Activated T-cell treated with anti-CD3 and anti-CD28 coated beads, Interleukin-2, amount 50 U/mL, for 24 hours (primary cell): Measurements from ENCODE around the gene THSD4.

Experiments
- DNase-seq: peaks from one replicate; pipeline ENCODE4 v3.0.0-alpha.2; 2020
- H3K27ac Mint-ChIP-seq: 2 replicates; pipeline ENCODE4 v1.8.0; 2020; ENCODE audit warnings: mild to moderate bottlenecking, mixed read lengths
- H3K27me3 Mint-ChIP-seq: 2 replicates; pipeline ENCODE4 v1.8.0; 2020; ENCODE audit warnings: mixed read lengths
- H3K36me3 Mint-ChIP-seq: 2 replicates; pipeline ENCODE4 v1.8.0; 2020; ENCODE audit warnings: low read depth, mixed read lengths
- H3K4me1 Mint-ChIP-seq: 2 replicates; pipeline ENCODE4 v1.8.0; 2020; ENCODE audit warnings: low read depth, mixed read lengths
- H3K4me3 Mint-ChIP-seq: 2 replicates; pipeline ENCODE4 v1.8.0; 2020; ENCODE audit warnings: mild to moderate bottlenecking, moderate library complexity, mixed read lengths
- H3K9me3 Mint-ChIP-seq: 2 replicates; pipeline ENCODE4 v1.8.0; 2020; ENCODE audit warnings: mixed read lengths

THSD4 gene

DNA sequence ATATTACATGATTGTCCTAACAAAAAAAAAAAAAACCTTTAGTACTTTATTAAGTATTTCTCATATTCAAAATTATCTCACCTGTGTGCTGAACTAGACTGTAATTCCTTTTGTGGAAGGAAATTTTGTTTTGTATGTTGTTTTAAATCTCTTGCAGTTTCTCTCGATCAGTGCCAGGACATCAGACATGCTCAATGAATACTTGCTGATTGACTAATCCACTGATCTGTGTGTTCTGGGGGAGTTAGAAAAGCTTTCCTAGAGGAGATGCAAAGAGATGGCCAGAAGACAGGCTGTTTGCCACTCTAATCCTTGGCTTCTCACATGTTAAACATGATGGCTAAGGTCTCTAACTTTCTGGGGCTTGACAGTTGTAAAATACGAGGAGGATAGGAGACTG lies 461.8 kb downstream of the THSD4 start:
- Mint-ChIP-seq H3K9me3 (no peaks in the 10 kb centered on the region), H3K4me3 (no peak overlapping the region), H3K36me3 (no peaks in the 10 kb centered on the region), H3K27me3 (peaks cover 17% of the 10 kb centered on the region), H3K4me1 (no peaks in the 10 kb centered on the region), H3K27ac (no peak overlapping the region)
- no peak for DNase-seq

DNA sequence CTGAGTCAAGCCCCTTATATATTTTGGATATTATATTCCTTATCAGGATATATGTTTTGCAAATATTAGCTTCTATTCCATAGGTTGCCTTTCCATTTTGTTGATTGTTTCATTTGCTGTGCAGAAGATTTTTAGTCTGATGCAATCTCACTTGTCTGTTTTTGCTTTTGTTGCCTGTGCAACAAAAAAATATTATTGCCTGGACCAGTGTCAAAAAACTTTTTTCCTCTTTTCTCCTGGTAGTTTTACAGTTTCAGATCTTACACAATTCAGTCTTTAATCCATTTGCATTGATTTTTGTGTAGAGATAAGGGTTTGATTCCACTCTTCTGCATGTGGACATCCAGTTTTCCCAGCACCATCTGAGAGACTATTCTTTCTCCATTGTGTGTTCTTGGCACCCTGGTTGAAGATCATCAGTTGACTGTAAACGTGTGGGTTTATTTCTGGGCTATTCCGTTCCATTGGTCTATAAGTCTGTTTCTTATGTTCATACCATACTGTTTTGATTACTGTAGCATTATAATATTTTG lies 466.2 kb downstream of the THSD4 start:
- Mint-ChIP-seq H3K9me3 (peaks cover 13% of the 10 kb centered on the region), H3K4me1 (no peaks in the 10 kb centered on the region), H3K36me3 (no peaks in the 10 kb centered on the region), H3K27ac (no peak overlapping the region), H3K4me3 (no peak overlapping the region), H3K27me3 (peaks cover 9% of the 10 kb centered on the region)
- DNase-seq = no peak

DNA sequence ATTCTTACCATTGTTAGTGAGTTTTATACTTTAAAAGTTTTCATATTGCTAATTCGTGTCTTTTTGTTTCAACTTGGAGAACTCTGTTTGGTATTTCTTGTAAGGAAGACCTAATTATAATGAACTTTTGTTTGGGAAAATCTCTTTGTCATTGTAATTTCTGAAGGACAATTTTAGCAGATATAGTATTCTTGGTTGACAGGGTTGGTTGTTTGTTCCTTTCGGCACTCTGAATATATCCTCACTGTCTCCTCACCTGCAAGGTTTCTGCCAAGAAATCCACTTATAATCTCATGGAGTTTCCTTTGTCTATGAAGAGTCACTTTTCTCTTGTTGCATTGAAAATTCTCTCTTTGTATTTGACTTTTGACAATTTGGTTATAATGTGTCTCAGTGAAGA lies 469.9 kb downstream of the THSD4 start:
- no peaks in the 10 kb centered on the region for H3K4me1 Mint-ChIP-seq
- no peak overlapping the region for H3K4me3 Mint-ChIP-seq
- H3K27me3 Mint-ChIP-seq = peaks cover 14% of the 10 kb centered on the region
- DNase-seq = no peak
- no peaks in the 10 kb centered on the region for H3K36me3 Mint-ChIP-seq
- no peak overlapping the region for H3K27ac Mint-ChIP-seq
- H3K9me3 Mint-ChIP-seq = peaks cover 16% of the 10 kb centered on the region

- H3K27me3 Mint-ChIP-seq = peaks cover 14% of the 10 kb centered on the region
- H3K4me1 Mint-ChIP-seq = no peaks in the 10 kb centered on the region
- H3K4me3 Mint-ChIP-seq = no peak overlapping the region
- no peak for DNase-seq
- H3K36me3 Mint-ChIP-seq = no peaks in the 10 kb centered on the region
- H3K9me3 Mint-ChIP-seq = peaks cover 16% of the 10 kb centered on the region
- H3K27ac Mint-ChIP-seq = no peak overlapping the region
These were observed 471.2 kb downstream of the THSD4 start for GRCh38 chr15:71586463-71586862.

DNA sequence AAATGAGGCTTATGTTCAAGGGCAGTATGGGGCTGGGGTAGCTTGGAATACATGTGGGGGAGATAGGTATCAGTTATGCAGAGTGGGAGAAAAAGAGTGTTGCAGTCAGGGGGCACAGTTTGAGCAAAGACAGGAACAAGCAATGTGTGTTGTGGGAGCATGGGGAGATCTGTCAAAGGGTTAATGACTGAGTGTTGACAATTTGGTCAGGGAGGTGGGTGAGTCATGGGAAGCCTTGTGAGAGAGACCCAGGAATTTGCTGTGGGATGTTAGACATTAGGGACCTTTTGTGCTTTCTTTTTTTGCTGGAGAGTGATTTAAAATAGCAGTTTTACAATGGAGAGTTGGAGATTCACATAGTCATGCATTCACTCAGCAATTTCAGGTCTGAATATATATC lies 473.5 kb downstream of the THSD4 start:
- Mint-ChIP-seq H3K4me3 (no peak overlapping the region), H3K36me3 (no peaks in the 10 kb centered on the region), H3K27ac (no peak overlapping the region), H3K4me1 (no peaks in the 10 kb centered on the region), H3K27me3 (peaks cover 16% of the 10 kb centered on the region), H3K9me3 (peaks cover 16% of the 10 kb centered on the region)
- DNase-seq = no peak

DNA sequence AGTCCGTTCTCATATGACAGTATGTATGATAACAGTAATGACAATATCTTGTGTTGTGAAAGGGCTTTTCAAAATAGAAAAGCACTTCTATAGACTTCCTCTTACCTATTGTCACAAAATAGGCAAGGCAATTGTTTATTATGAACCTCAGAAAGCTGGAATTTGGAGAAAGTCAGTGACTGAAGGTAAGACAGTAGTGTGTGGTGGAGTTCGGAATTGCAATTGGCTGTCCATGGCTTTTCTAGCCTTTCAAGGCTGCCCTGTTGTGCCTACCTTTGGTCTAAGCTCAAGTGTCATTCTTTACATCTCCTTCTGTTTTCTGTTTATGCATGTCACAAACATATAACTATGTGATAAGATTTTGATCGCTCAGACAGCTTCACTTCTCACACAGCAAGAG lies 475.8 kb downstream of the THSD4 start:
- peaks cover 10% of the 10 kb centered on the region for H3K27me3 Mint-ChIP-seq
- no peaks in the 10 kb centered on the region for H3K36me3 Mint-ChIP-seq
- H3K4me1 Mint-ChIP-seq = no peaks in the 10 kb centered on the region
- peaks cover 7% of the 10 kb centered on the region for H3K9me3 Mint-ChIP-seq
- no peak overlapping the region for H3K27ac Mint-ChIP-seq
- DNase-seq = no peak
- no peak overlapping the region for H3K4me3 Mint-ChIP-seq

GRCh38 chr15:71592203-71592602 lies 476.9 kb downstream of the THSD4 start:
- Mint-ChIP-seq H3K36me3 (no peaks in the 10 kb centered on the region), H3K27ac (no peak overlapping the region), H3K4me1 (no peaks in the 10 kb centered on the region), H3K9me3 (no peaks in the 10 kb centered on the region), H3K27me3 (peaks cover 7% of the 10 kb centered on the region), H3K4me3 (no peak overlapping the region)
- DNase-seq = no peak

DNA sequence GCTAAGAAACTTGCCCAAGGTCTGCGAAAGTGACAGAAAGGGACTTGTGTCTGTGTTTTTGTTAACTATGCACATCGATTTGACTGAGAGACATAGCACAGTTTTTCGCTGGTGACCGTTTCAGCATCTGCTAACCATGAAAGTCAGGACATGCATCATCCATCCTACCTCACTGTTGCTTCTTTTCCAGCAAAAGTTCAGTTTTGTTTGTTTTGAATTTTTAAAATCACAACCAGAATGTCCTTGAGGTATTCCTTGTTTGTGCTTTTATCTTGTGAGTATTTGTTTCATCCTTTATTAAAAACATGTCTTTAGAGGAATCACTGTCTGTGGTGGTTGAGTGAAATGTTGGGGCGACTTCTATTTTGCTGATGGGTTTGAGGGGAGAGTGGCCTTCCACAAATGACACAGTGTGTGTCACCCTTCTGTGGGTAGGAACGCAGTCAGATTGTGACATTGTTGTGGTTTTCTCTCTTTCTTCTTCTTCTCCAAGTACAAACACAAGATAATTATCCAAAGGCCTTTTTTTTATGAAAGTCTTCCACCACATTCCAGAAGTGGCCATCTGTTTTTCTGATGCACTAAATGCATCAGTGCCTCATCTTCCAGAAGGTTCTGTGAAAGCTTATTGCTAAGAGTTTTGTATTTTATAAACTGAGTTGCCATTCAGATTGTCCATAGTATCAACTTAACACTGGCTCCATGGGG lies 480.7 kb downstream of the THSD4 start:
- Mint-ChIP-seq H3K27me3 (peaks cover 4% of the 10 kb centered on the region), H3K27ac (no peak overlapping the region), H3K4me1 (no peaks in the 10 kb centered on the region), H3K36me3 (no peaks in the 10 kb centered on the region), H3K9me3 (no peaks in the 10 kb centered on the region), H3K4me3 (no peak overlapping the region)
- no peak for DNase-seq

DNA sequence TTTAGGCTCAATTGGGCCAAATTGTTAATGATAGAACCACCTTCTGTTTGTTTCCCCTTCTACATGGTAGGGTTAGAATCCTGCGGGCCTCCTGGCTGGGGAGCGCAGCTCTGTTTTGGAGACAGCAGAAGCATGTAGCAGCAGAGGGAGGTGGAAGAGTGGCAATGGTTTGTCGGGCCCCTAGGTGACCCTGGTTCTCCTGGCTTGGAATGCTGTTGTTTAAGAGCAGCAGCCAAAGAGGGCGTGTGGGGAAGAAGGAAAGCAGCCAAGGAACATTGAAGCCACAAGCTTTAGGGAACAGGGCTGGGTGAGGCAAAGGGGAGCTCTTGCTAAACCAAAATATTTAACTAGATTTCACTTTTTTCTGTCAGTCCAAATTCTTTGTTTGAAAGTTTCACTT lies 481.4 kb downstream of the THSD4 start:
- H3K36me3 Mint-ChIP-seq = no peaks in the 10 kb centered on the region
- no peak overlapping the region for H3K4me3 Mint-ChIP-seq
- peaks cover 5% of the 10 kb centered on the region for H3K27me3 Mint-ChIP-seq
- DNase-seq = no peak
- no peak overlapping the region for H3K27ac Mint-ChIP-seq
- H3K9me3 Mint-ChIP-seq = no peaks in the 10 kb centered on the region
- H3K4me1 Mint-ChIP-seq = no peaks in the 10 kb centered on the region

DNA sequence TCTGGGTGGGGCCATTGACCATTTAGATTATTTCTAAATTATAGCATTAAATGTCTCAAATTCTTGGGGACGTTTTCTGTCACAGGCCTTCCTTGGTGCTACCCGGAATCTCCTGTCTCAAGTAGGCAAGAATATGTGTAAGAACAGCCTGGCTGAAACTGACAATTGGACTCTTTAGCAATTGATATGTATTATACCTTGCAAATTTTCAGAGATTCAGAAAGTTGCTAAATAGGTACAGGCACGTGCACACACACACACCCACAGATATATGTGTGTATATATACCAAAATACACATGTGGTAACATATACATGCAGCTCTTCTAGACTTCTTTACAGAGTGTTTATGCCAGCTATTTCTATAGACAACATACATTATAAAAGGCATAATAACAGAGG lies 481.9 kb downstream of the THSD4 start:
- no peak overlapping the region for H3K4me3 Mint-ChIP-seq

GRCh38 chr15:71597637-71598036 lies 482.4 kb downstream of the THSD4 start:
- H3K27ac Mint-ChIP-seq = no peak overlapping the region
- no peaks in the 10 kb centered on the region for H3K4me1 Mint-ChIP-seq
- H3K27me3 Mint-ChIP-seq = peaks cover 7% of the 10 kb centered on the region
- no peaks in the 10 kb centered on the region for H3K36me3 Mint-ChIP-seq
- H3K4me3 Mint-ChIP-seq = no peak overlapping the region
- no peak for DNase-seq
- H3K9me3 Mint-ChIP-seq = no peaks in the 10 kb centered on the region

More for the DNA sequence above, 481.9 kb downstream of the THSD4 start:
- Mint-ChIP-seq H3K9me3 (no peaks in the 10 kb centered on the region), H3K4me1 (no peaks in the 10 kb centered on the region), H3K27ac (no peak overlapping the region), H3K36me3 (no peaks in the 10 kb centered on the region), H3K27me3 (peaks cover 8% of the 10 kb centered on the region)
- DNase-seq = no peak

GRCh38 chr15:71598741-71599140 lies 483.5 kb downstream of the THSD4 start:
- H3K27me3 Mint-ChIP-seq = peaks cover 6% of the 10 kb centered on the region
- DNase-seq = no peak
- H3K9me3 Mint-ChIP-seq = no peaks in the 10 kb centered on the region
- H3K27ac Mint-ChIP-seq = no peak overlapping the region
- H3K36me3 Mint-ChIP-seq = no peaks in the 10 kb centered on the region
- no peaks in the 10 kb centered on the region for H3K4me1 Mint-ChIP-seq
- no peak overlapping the region for H3K4me3 Mint-ChIP-seq

DNA sequence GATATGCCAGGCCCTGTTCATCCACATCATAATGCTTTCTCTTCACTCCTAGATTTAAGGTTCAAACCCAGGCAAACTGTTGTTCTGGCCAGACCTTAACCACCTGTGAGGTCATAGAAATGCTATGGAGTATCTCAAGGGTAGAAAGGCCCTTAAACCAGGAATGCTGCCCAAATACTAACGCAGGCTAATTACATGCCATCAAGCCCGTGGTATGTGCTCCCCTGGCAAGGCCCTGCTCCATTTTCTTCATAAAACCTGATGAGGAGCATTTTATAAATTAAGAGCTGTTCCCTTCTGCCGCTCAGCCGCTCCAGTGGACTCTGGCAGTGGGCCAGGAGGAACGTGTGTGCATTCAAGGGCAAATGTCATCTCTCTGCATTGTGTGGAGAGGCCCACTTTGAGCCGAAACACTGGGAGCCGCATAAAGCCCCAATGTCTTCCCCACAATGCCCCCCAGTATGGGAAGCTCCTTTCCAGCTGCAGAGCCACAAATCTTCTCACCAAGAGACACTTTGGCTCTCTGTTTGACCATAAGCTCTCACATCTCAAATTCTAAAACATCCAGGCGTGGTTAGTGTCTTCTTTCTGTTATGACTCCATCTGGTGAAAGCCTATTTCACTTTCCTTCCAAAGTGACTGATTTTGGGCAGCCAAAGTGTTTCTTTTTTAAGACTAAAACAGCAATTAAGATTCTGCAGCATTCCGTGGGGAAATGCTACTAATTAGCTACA lies 484.3 kb downstream of the THSD4 start:
- Mint-ChIP-seq H3K9me3 (no peaks in the 10 kb centered on the region), H3K4me3 (no peak overlapping the region), H3K36me3 (no peaks in the 10 kb centered on the region), H3K27me3 (peaks cover 6% of the 10 kb centered on the region), H3K4me1 (no peaks in the 10 kb centered on the region), H3K27ac (no peak overlapping the region)
- no peak for DNase-seq

DNA sequence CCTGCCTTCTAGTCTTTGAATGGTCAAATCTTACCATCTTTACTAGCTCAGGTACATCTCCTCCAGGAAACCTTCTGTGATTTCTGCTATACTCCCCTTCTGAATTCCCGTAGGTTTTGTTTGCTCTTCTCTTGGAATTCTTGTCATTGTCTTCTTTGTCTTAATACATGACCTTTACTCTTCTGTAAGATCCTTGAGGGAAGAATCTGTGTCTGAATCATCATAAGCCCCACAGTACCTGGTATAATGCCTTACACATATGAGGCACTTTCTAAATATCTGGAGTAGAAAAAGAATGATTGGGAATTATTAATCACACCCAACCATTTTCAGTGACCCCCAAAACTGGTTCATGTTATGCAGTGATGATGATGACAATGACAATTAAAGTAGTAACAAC lies 485.0 kb downstream of the THSD4 start:
- DNase-seq = no peak
- Mint-ChIP-seq H3K4me1 (no peaks in the 10 kb centered on the region), H3K27ac (no peak overlapping the region), H3K36me3 (no peaks in the 10 kb centered on the region), H3K27me3 (peaks cover 6% of the 10 kb centered on the region), H3K4me3 (no peak overlapping the region), H3K9me3 (no peaks in the 10 kb centered on the region)
